ENCODE measurements around the gene SNRNP200.

SNRNP200 gene

GRCh38 chr2:96326564-96326963 is 21.2 kb upstream of the SNRNP200 start (continued):
- TF ChIP-seq ARNTL (CRISPR knock-in tag; IDR thresholded peaks at IDR 0.05; ENCODE audit: borderline replicate concordance, low read depth) (no peak), CREB5 (CRISPR knock-in tag; IDR thresholded peaks at IDR 0.05; ENCODE audit: low read depth) (no peak), BACH2 (CRISPR knock-in tag; IDR thresholded peaks at IDR 0.05; ENCODE audit: borderline replicate concordance) (no peak), SNAI2 (CRISPR knock-in tag; IDR thresholded peaks at IDR 0.05) (no peak)

DNA sequence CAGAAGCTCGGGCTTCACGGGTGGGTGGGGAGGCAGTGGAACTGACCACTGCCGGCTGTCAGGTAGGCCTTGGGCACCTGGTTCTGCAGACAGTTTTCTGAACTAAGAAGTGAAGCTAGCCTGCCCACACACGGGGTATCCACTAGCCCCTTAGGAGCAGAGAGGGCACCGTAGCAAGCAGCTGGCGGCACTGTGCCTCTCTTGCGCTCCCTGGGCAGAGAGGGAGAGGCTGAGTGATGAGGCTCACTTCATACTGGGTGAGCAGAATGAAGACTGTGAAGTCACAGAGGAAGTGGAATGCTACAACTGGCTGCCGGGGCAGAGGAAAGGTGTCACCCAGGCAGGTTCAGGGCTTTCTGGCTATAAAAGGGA is 20.5 kb upstream of the SNRNP200 start:
- TF ChIP-seq TOX (CRISPR knock-in tag; IDR thresholded peaks at IDR 0.05; ENCODE audit: borderline replicate concordance) (no peak), ZNF70 (CRISPR knock-in tag; IDR thresholded peaks at IDR 0.05) (no peak), POU6F1 (CRISPR knock-in tag; IDR thresholded peaks at IDR 0.05; ENCODE audit: borderline replicate concordance, low read depth) (no peak), TCF4 (CRISPR knock-in tag; IDR thresholded peaks at IDR 0.05; ENCODE audit: borderline replicate concordance) (no peak), ARNTL (CRISPR knock-in tag; IDR thresholded peaks at IDR 0.05; ENCODE audit: borderline replicate concordance, low read depth) (no peak), ZNF8 (CRISPR knock-in tag; IDR thresholded peaks at IDR 0.05) (no peak), GLIS3 (CRISPR knock-in tag; IDR thresholded peaks at IDR 0.05) (no peak), ESRRG (CRISPR knock-in tag; IDR thresholded peaks at IDR 0.05) (no peak), ZNF565 (CRISPR knock-in tag; conservative IDR thresholded peaks at IDR 0.05; ENCODE audit: low read depth) (no peak), CREB5 (CRISPR knock-in tag; IDR thresholded peaks at IDR 0.05; ENCODE audit: low read depth) (no peak), RARB (CRISPR knock-in tag; IDR thresholded peaks at IDR 0.05) (no peak), ZFP3 (CRISPR knock-in tag; IDR thresholded peaks at IDR 0.05) (no peak), ZFP30 (CRISPR knock-in tag; IDR thresholded peaks at IDR 0.05) (no peak), PPARA (CRISPR knock-in tag; IDR thresholded peaks at IDR 0.05; ENCODE audit: borderline replicate concordance) (no peak), CSDC2 (CRISPR knock-in tag; IDR thresholded peaks at IDR 0.05) (no peak), ISL1 (CRISPR knock-in tag; IDR thresholded peaks at IDR 0.05) (no peak), SNAI2 (CRISPR knock-in tag; IDR thresholded peaks at IDR 0.05) (no peak), ZC3H10 (CRISPR knock-in tag; IDR thresholded peaks at IDR 0.05) (no peak)
- TF ChIP-seq, protein P1, sequence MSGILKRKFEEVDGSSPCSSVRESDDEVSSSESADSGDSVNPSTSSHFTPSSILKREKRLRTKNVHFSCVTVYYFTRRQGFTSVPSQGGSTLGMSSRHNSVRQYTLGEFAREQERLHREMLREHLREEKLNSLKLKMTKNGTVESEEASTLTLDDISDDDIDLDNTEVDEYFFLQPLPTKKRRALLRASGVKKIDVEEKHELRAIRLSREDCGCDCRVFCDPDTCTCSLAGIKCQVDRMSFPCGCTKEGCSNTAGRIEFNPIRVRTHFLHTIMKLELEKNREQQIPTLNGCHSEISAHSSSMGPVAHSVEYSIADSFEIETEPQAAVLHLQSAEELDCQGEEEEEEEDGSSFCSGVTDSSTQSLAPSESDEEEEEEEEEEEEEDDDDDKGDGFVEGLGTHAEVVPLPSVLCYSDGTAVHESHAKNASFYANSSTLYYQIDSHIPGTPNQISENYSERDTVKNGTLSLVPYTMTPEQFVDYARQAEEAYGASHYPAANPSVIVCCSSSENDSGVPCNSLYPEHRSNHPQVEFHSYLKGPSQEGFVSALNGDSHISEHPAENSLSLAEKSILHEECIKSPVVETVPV (CRISPR knock-in tag; IDR thresholded peaks at IDR 0.05) = no peak
- TF ChIP-seq, protein P2, sequence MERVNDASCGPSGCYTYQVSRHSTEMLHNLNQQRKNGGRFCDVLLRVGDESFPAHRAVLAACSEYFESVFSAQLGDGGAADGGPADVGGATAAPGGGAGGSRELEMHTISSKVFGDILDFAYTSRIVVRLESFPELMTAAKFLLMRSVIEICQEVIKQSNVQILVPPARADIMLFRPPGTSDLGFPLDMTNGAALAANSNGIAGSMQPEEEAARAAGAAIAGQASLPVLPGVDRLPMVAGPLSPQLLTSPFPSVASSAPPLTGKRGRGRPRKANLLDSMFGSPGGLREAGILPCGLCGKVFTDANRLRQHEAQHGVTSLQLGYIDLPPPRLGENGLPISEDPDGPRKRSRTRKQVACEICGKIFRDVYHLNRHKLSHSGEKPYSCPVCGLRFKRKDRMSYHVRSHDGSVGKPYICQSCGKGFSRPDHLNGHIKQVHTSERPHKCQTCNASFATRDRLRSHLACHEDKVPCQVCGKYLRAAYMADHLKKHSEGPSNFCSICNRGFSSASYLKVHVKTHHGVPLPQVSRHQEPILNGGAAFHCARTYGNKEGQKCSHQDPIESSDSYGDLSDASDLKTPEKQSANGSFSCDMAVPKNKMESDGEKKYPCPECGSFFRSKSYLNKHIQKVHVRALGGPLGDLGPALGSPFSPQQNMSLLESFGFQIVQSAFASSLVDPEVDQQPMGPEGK (CRISPR knock-in tag; IDR thresholded peaks at IDR 0.05; ENCODE audit: borderline replicate concordance) = no peak
- ATAC-seq = no peak

DNA sequence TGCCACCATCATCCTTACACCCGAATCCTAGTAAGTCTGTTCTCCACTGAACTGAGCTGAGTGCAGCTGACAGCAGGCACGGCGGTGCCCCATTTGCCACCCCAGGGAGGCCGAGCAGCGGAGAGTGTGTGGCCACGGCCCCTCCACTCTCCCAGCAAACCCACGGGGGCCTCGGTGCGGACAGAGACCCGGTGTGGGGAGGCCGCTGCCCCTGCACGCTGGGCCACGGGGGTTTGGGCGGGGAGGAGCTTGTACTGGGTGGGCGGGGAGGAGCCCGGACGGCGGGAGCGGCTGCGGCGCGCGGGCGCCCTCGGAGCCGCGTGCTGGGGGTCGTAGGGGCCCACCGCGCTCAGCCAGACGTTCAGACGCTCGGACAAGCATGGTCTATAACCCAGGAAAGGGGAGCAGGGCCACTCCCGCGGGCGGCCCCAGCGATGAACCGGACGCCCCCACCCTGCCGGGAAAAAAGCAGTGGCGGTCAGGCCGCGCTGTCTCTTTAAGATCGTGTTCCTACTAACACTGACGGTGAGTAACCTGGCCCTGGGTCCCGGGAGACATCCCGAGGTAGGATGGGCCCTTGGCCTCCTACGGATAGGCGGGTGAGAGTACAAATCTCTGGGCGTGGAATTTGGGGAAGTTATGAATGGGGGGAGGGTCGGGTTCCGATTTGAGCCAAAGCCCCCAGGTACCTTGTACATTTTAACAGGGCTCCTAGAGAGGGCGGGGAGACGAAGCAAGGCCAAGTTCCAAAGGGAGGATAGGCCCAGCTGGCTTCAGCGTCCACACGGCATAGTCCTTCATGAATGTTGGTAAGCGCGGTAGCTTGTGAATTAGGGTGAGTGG is 19.9 kb upstream of the SNRNP200 start, which contains the start of gene ITPRIPL1:
Gene ITPRIPL1, plus strand, starts transcription at position 277 of the 843 bp plus-strand sequence. Its CDS starts 523 bp downstream, at position 800.
- ATAC-seq = peak; percentile 49
- TF ChIP-seq ZNF8 (CRISPR knock-in tag; IDR thresholded peaks at IDR 0.05) = no peak

GRCh38 chr2:96324721-96325040 is 19.3 kb upstream of the SNRNP200 start:
- ATAC-seq = no peak
- no peak for TF ChIP-seq OSR1 (CRISPR knock-in tag; IDR thresholded peaks at IDR 0.05)
- TF ChIP-seq ZNF8 (CRISPR knock-in tag; IDR thresholded peaks at IDR 0.05) = no peak
- TF ChIP-seq POU6F1 (CRISPR knock-in tag; IDR thresholded peaks at IDR 0.05; ENCODE audit: borderline replicate concordance, low read depth) = no peak
- no peak for TF ChIP-seq BACH2 (CRISPR knock-in tag; IDR thresholded peaks at IDR 0.05; ENCODE audit: borderline replicate concordance)
- TF ChIP-seq ZFP3 (CRISPR knock-in tag; IDR thresholded peaks at IDR 0.05) = no peak
- no peak for TF ChIP-seq CSDC2 (CRISPR knock-in tag; IDR thresholded peaks at IDR 0.05)

All from SK-N-SH treated with all-trans-retinoic acid at 6 μM for 48 hours (cell line).